ENCODE measurements around the gene POLR1E. TPM values are rescaled to one million over a fixed set of nuclear protein-coding genes. Genes with fewer than 3 reads are reported as not detected.

Gene POLR1E
- total and polyA plus RNA-seq, 2 of the 8 experiments (the other 6 are each of a cell fraction or from before 2014, with no cell fraction given): 16.0 to 40.0 TPM

DNA sequence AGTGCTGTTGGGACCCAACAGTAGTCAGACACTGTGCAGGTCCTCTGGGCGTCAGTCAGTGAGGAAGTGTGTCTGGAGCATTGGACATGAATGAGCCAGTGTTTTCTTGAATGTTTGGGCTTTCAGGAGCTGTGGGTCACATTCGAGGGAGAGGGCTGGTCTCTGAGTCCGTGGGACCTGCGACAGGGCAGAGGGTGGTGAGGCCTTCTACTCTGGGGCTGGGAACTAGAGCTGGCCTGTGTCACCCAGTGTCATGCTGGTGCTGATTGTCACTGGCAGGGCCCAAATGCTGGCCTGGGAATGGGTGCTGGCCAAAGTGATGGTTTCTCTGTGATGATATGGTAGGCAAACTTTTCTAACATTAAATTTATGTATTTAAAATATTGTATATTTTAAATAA is 10.3 kb downstream of the POLR1E start:
- Histone ChIP-seq H3K18ac (ENCODE audit: extremely low read depth, low read length) (no peak overlapping the region), H3K9ac (replicated peaks in 1 of 4; ENCODE audit: extremely low read depth in 1 of 4, low read depth in 3 of 4, low read length in 3 of 4) (peak overlapping the region in 1 of 4 experiments; percentile 13; a peak in 2 of 7 replicates), H3K27ac (ENCODE audit: low read depth, low read length) (no peak overlapping the region), H3K4me3 (ENCODE audit: extremely low read depth in 1 of 4, insufficient read depth in 2 of 4, low read depth in 3 of 4, low read length in 4 of 4) (no peak overlapping the region), H4K8ac (ENCODE audit: extremely low read depth, insufficient read depth, low read length) (no peak overlapping the region), H3K23me2 (ENCODE audit: low read depth, low read length) (no peaks in the 10 kb centered on the region; the same call in 1 of the 2 replicates), H3K9me3 (ENCODE audit: insufficient read depth in 2 of 2, low read depth in 1 of 2, low read length in 1 of 2) (no peaks in the 10 kb centered on the region), H3K23ac (ENCODE audit: insufficient read length) (no peak overlapping the region), H4K20me1 (replicated peaks in 1 of 2; ENCODE audit: control insufficient read depth in 1 of 2, insufficient read depth in 2 of 2, low read length in 2 of 2) (peaks cover 2 to 6% of the 10 kb centered on the region in 2 experiments), H4K5ac (ENCODE audit: insufficient read length, low read depth, low read length) (no peak overlapping the region), H3K36me3 (ENCODE audit: control insufficient read depth in 2 of 4, insufficient read depth in 4 of 4, low read length in 3 of 4) (peaks cover 29 to 82% (median 66%) of the 10 kb centered on the region in 4 experiments), H2BK5ac (ENCODE audit: low read depth, low read length) (no peak overlapping the region), H2AK5ac (ENCODE audit: low read depth, low read length) (no peak overlapping the region), H3K4me2 (ENCODE audit: insufficient read depth in 1 of 2, low read depth in 2 of 2, low read length in 2 of 2) (no peak overlapping the region), H2BK12ac (ENCODE audit: low read depth, low read length) (no peak overlapping the region), H2BK20ac (ENCODE audit: low read length) (no peak overlapping the region), H3K4ac (replicated peaks; ENCODE audit: insufficient read length, low read depth, low read length) (no peak overlapping the region), H2AFZ (ENCODE audit: low read length) (no peak overlapping the region), H3K14ac (ENCODE audit: insufficient read length) (no peak overlapping the region), H3K79me2 (ENCODE audit: control insufficient read depth in 1 of 2, insufficient read depth in 2 of 2, low read length in 2 of 2) (no peaks in the 10 kb centered on the region), H2BK120ac (replicated peaks; ENCODE audit: low read depth, low read length) (no peak overlapping the region), H2BK15ac (ENCODE audit: low read length) (no peak overlapping the region), H4K91ac (replicated peaks; ENCODE audit: insufficient read length, low read length) (no peak overlapping the region), H3K4me1 (replicated peaks in 1 of 4; ENCODE audit: control insufficient read depth in 3 of 4, insufficient read depth in 4 of 4, low read length in 3 of 4) (no peaks in the 10 kb centered on the region), H3K79me1 (ENCODE audit: low read depth, low read length) (no peaks in the 10 kb centered on the region; the same call in 1 of the 2 replicates), H3K56ac (replicated peaks; ENCODE audit: insufficient read length, low read depth, low read length) (no peak overlapping the region), H3K27me3 (replicated peaks in 1 of 4; ENCODE audit: control insufficient read depth in 3 of 4, extremely low read depth in 1 of 4, insufficient read depth in 3 of 4, low read length in 3 of 4) (no peaks in the 10 kb centered on the region)
- 81% methylated on average over 4 of the region's 4 CpGs; no CpG with 5 or more reads in 1 of the 2 experiments for WGBS, 2 experiments (ENCODE audit: extremely low coverage in 1 of 2, insufficient coverage in 1 of 2, insufficient read length in 1 of 2, insufficient replicate concordance in 2 of 2, low coverage in 1 of 2, low lambda C conversion rate in 2 of 2, missing lambda C conversion rate in 1 of 2)
- FAIRE-seq (no peak), DNase-seq (ENCODE audit: low read depth in 1 of 2, low spot score in 2 of 2) (no peak)
- CTCF ChIA-PET (ENCODE audit: partially characterized antibody): interaction anchor here (0.7 to 1.1 kb wide), 6 partner anchors 13 to 284 kb away, joined by 3 to 4 read pairs (median 3); no protein-coding TSS in a partner anchor
- POLR2A ChIA-PET (ENCODE audit: partially characterized antibody): interaction anchor here (0.6 to 1.3 kb wide), 3 partner anchors 10 to 27 kb away, joined by 3 to 4 read pairs (median 4); partner anchors contain the start of gene POLR1E
- no peak for TF ChIP-seq BCL11A (IDR thresholded peaks at IDR 0.05; ENCODE audit: low read depth in 2 of 2, low read length in 2 of 2)
- TF ChIP-seq HDAC6 (IDR thresholded peaks at IDR 0.05; ENCODE audit: low read depth, low read length): no peak
- TF ChIP-seq CREB1 (IDR thresholded peaks at IDR 0.05): no peak
- no peak for TF ChIP-seq JUND (IDR thresholded peaks at IDR 0.05; ENCODE audit: low read length)
- TF ChIP-seq KDM4A (IDR thresholded peaks at IDR 0.05; ENCODE audit: low read depth, low read length, severe bottlenecking): no peak
- no peak for TF ChIP-seq JUN (IDR thresholded peaks at IDR 0.05; ENCODE audit: low read depth, low read length)
- TF ChIP-seq KDM5A (IDR thresholded peaks at IDR 0.05; ENCODE audit: low read length): no peak
- TF ChIP-seq TAF1 (IDR thresholded peaks at IDR 0.05; ENCODE audit: low read depth, low read length): no peak
- no peak for TF ChIP-seq MAX (IDR thresholded peaks at IDR 0.05)
- TF ChIP-seq MAFK (IDR thresholded peaks at IDR 0.05; ENCODE audit: low read depth, low read length): no peak
- no peak for TF ChIP-seq CBX8 (IDR thresholded peaks at IDR 0.05; ENCODE audit: borderline replicate concordance, low read depth, low read length)
- no peak for TF ChIP-seq BACH1 (IDR thresholded peaks at IDR 0.05; ENCODE audit: low read length)

All from H1 (cell line).